Vagina (tissue), 2 donors: Measurements from ENCODE around the gene PCDHB2. TPM values are rescaled to one million over a fixed set of nuclear protein-coding genes. Genes with fewer than 3 reads are reported as not detected.
A peak's percentile ranks its signal among the peaks of the same experiment; 100 is the strongest.
"Not testable (repeated sequence)": the region's sequence is repeated elsewhere in the genome, so short reads cannot be mapped to it uniquely, and the experiment has no call there.

Experiments
- DNase-seq, 2 donors: peaks; one replicate each; pipeline ENCODE4 v3.0.0-alpha.2; 2017; ENCODE audit errors: extremely low spot score in 2 of 2
- H3K27ac ChIP-seq: fragments of 200-600 bp; sonication (generic); one replicate; pipeline ENCODE4 v1.5.1; 2019
- H3K27me3 ChIP-seq: fragments of 200-600 bp; sonication (generic); one replicate; pipeline ENCODE4 v1.5.1; 2019
- H3K36me3 ChIP-seq, 2 donors: fragments of 200-600 bp; sonication (generic); one replicate each; pipeline ENCODE4 v1.5.1; 2017 to 2019
- H3K4me1 ChIP-seq: fragments of 200-600 bp; sonication (generic); one replicate; pipeline ENCODE4 v1.5.1; 2019
- H3K4me3 ChIP-seq, 2 donors: fragments of 200-600 bp; sonication (generic); 1 replicate in 1 of 2; 2 replicates in 1 of 2; pipeline ENCODE4 v1.5.1; 2016 to 2019
- H3K9me3 ChIP-seq: fragments of 200-600 bp; sonication (generic); one replicate; pipeline ENCODE4 v1.5.1; 2019
- CTCF ChIP-seq, 3 experiments: fragments of 450-650 bp in 2 of 3; fragments of 200-600 bp in 1 of 3; sonication (generic) in 1 of 3; IDR thresholded peaks; one replicate each; pipeline ENCODE4 v1.5.1; 2017 to 2019; ENCODE audit warnings: antibody characterized with exemption in 3 of 3, mild to moderate bottlenecking in 2 of 3, moderate library complexity in 2 of 3
- POLR2A ChIP-seq, 2 donors: fragments of 450-650 bp; IDR thresholded peaks; one replicate each; pipeline ENCODE4 v1.6.1; 2017; ENCODE audit warnings: antibody characterized with exemption in 2 of 2, mild to moderate bottlenecking in 2 of 2, moderate library complexity in 2 of 2
- POLR2AphosphoS5 ChIP-seq, 2 donors: sonication (generic); formaldehyde crosslinking; IDR thresholded peaks; one replicate each; pipeline ENCODE4 v1.9.0; 2017; ENCODE audit warnings: antibody characterized with exemption in 2 of 2, mild to moderate bottlenecking in 2 of 2, low read depth in 1 of 2; ENCODE audit not compliant: insufficient read depth in 1 of 2
- intact Hi-C: fragments of 100-400 bp; cut with DNase I; formaldehyde crosslinking; loops from one replicate; pipeline ENCODE4 v1.15.1; 2023
- total RNA-seq: library from RNA; depleted of rRNA; stranded (reverse); fragments of >200 nt; gene quantifications from one replicate; pipeline ENCODE4 v1.2.3, GENCODE V29; 2016

The PCDHB2 gene
- total RNA-seq, 1 donor from 2014 or later = 3.4 TPM

- no peaks in the 10 kb centered on the region for H3K4me1 ChIP-seq
- peak overlapping the region; percentile 14 to 28 for H3K4me3 ChIP-seq
- no peak overlapping the region for H3K27ac ChIP-seq
- TF ChIP-seq POLR2AphosphoS5 (IDR thresholded peaks at IDR 0.05; ENCODE audit: insufficient read depth in 1 of 2, low read depth in 1 of 2) (no peak), CTCF (IDR thresholded peaks at IDR 0.05) (no peak), POLR2A (IDR thresholded peaks at IDR 0.05) (no peak)
- intact Hi-C loops = no loop called here
- no peak for DNase-seq
- H3K36me3 ChIP-seq = no peaks in the 10 kb centered on the region
- H3K9me3 ChIP-seq = peaks cover 8% of the 10 kb centered on the region
- H3K27me3 ChIP-seq = no peaks in the 10 kb centered on the region
These were observed 6.6 kb downstream of the PCDHB2 start for GRCh38 chr5:141101059-141101458.

- H3K9me3 ChIP-seq, H3K27me3 ChIP-seq, H3K36me3 ChIP-seq, H3K27ac ChIP-seq, H3K4me1 ChIP-seq, DNase-seq, H3K4me3 ChIP-seq, intact Hi-C loops: not testable (repeated sequence)
These were observed 7.7 kb downstream of the PCDHB2 start for GRCh38 chr5:141102070-141102469.

- H3K4me1 ChIP-seq, H3K27ac ChIP-seq, H3K36me3 ChIP-seq, H3K4me3 ChIP-seq, intact Hi-C loops, DNase-seq, H3K9me3 ChIP-seq, H3K27me3 ChIP-seq: not testable (repeated sequence)
These were observed 8.1 kb downstream of the PCDHB2 start for GRCh38 chr5:141102471-141102870.

GRCh38 chr5:141105350-141105749, 10.9 kb downstream of the PCDHB2 start:
- no peak overlapping the region for H3K4me3 ChIP-seq
- TF ChIP-seq CTCF (IDR thresholded peaks at IDR 0.05) = no peak
- no peak for TF ChIP-seq POLR2A (IDR thresholded peaks at IDR 0.05)
- TF ChIP-seq POLR2AphosphoS5 (IDR thresholded peaks at IDR 0.05; ENCODE audit: insufficient read depth in 1 of 2, low read depth in 1 of 2) = no peak
- H3K9me3 ChIP-seq = peaks cover 6% of the 10 kb centered on the region
- H3K4me1 ChIP-seq = no peaks in the 10 kb centered on the region
- intact Hi-C loops = no loop called here
- DNase-seq = no peak
- no peaks in the 10 kb centered on the region for H3K36me3 ChIP-seq
- H3K27ac ChIP-seq = no peak overlapping the region
- no peaks in the 10 kb centered on the region for H3K27me3 ChIP-seq

- no peaks in the 10 kb centered on the region for H3K27me3 ChIP-seq
- peaks cover 11% of the 10 kb centered on the region for H3K9me3 ChIP-seq
- no peaks in the 10 kb centered on the region for H3K36me3 ChIP-seq
- H3K27ac ChIP-seq = no peak overlapping the region
- TF ChIP-seq POLR2AphosphoS5 (IDR thresholded peaks at IDR 0.05; ENCODE audit: insufficient read depth in 1 of 2, low read depth in 1 of 2) (no peak), POLR2A (IDR thresholded peaks at IDR 0.05) (no peak), CTCF (IDR thresholded peaks at IDR 0.05) (no peak)
- intact Hi-C loops = no loop called here
- H3K4me1 ChIP-seq = no peaks in the 10 kb centered on the region
- H3K4me3 ChIP-seq = no peak overlapping the region
- DNase-seq = no peak
These were observed 24.8 kb downstream of the PCDHB2 start for GRCh38 chr5:141119250-141119649.

- H3K36me3 ChIP-seq = no peaks in the 10 kb centered on the region
- no peaks in the 10 kb centered on the region for H3K4me1 ChIP-seq
- DNase-seq = no peak
- no peaks in the 10 kb centered on the region for H3K27me3 ChIP-seq
- peak within 1 kb of the TSS; percentile 20 to 26 for H3K4me3 ChIP-seq
- no peak for TF ChIP-seq POLR2A (IDR thresholded peaks at IDR 0.05)
- peak in 1 of 3 experiments; percentile 10 for TF ChIP-seq CTCF (IDR thresholded peaks at IDR 0.05)
- no peak within 1 kb of the TSS for H3K27ac ChIP-seq
- peaks cover 6% of the 10 kb centered on the region for H3K9me3 ChIP-seq
- intact Hi-C loops = no loop called here
These were observed 27.1 kb downstream of the PCDHB2 start, which contains the start of gene PCDHB4 for GRCh38 chr5:141121563-141121962. TSS of gene PCDHB4 (plus strand) at chr5:141121818. CDS start at chr5:141121999, 181 bp downstream.
